ENCODE measurements around the gene PAN2. TPM values are rescaled to one million over a fixed set of nuclear protein-coding genes. Genes with fewer than 3 reads are reported as not detected.

PAN2 gene
- total RNA-seq, 1 experiment from 2014 or later: 15.3 TPM

- H3F3A ChIP-seq (ENCODE audit: low read length, unreplicated experiment): no peaks in the 10 kb centered on the region
- H3K27me3 ChIP-seq (ENCODE audit: low read length): no peaks in the 10 kb centered on the region
- POLR2A ChIA-PET (ENCODE audit: unreplicated experiment): no interaction called here
- no peaks in the 10 kb centered on the region for H3K79me2 ChIP-seq (ENCODE audit: low read length)
- no peak overlapping the region for H3K27ac ChIP-seq (ENCODE audit: low read length)
- no peak for TF ChIP-seq EZH2 (IDR thresholded peaks at IDR 0.05; ENCODE audit: low read length, unreplicated experiment)
- no peak for TF ChIP-seq EZH2phosphoT487 (IDR thresholded peaks at IDR 0.05; ENCODE audit: borderline replicate concordance, low read length)
- no peak for TF ChIP-seq CTCF (conservative IDR thresholded peaks at IDR 0.05; ENCODE audit: low read depth, low read length)
- no peaks in the 10 kb centered on the region for H3K4me1 ChIP-seq (ENCODE audit: insufficient read depth, low read length)
- peak overlapping the region; percentile 74; the same call in 1 of the 2 replicates for H3K9ac ChIP-seq (ENCODE audit: low read length)
- H3K4me3 ChIP-seq (ENCODE audit: low read length): peak overlapping the region; percentile 93
- intact Hi-C loops (cut with micrococcal nuclease): loop anchor here (5.0 kb wide), 1 partner anchor 45 kb away; the partner anchor contains the start of genes NABP2 and RNF41
- peak overlapping the region; percentile 96 for H3K4me2 ChIP-seq (ENCODE audit: low read length)
- BruUV-seq (replicated peaks): no TSS peak
- CTCF ChIA-PET: interaction anchor here (0.5 to 1.6 kb wide), 2 partner anchors 9 to 860 kb away, joined by 3 to 11 read pairs; partner anchors contain the start of gene ANKRD52
- ATAC-seq (no peak; the same call in 1 of the 2 replicates), DNase-seq (no peak)
- H3K9me3 ChIP-seq (ENCODE audit: low read length): no peaks in the 10 kb centered on the region
- H3K36me3 ChIP-seq (ENCODE audit: low read depth, low read length): peaks cover 14% of the 10 kb centered on the region; the same call in 1 of the 2 replicates
- no peaks in the 10 kb centered on the region for H3K9me2 ChIP-seq (replicated peaks; ENCODE audit: low read length)
- no peaks in the 10 kb centered on the region for H4K20me1 ChIP-seq (ENCODE audit: low read length)
- peak overlapping the region; percentile 96 for H2AFZ ChIP-seq (ENCODE audit: low read length)
Measured at GRCh38 chr12:56267443-56268071, 66.2 kb downstream of the PAN2 start.

- peaks cover 3% of the 10 kb centered on the region for H3K4me1 ChIP-seq (ENCODE audit: insufficient read depth, low read length)
- POLR2A ChIA-PET (ENCODE audit: unreplicated experiment): no interaction called here
- peaks cover 14% of the 10 kb centered on the region; the same call in 1 of the 2 replicates for H3K36me3 ChIP-seq (ENCODE audit: low read depth, low read length)
- H3K9me3 ChIP-seq (ENCODE audit: low read length): no peaks in the 10 kb centered on the region
- no peaks in the 10 kb centered on the region for H3K27me3 ChIP-seq (ENCODE audit: low read length)
- TSS peak; percentile 38 for BruUV-seq (replicated peaks)
- H2AFZ ChIP-seq (ENCODE audit: low read length): peak within 1 kb of the TSS; percentile 96
- H3K9ac ChIP-seq (ENCODE audit: low read length): peak within 1 kb of the TSS; percentile 74
- no peaks in the 10 kb centered on the region for H4K20me1 ChIP-seq (ENCODE audit: low read length)
- peak; percentile 69 for TF ChIP-seq CTCF (conservative IDR thresholded peaks at IDR 0.05; ENCODE audit: low read depth, low read length)
- TF ChIP-seq EZH2 (IDR thresholded peaks at IDR 0.05; ENCODE audit: low read length, unreplicated experiment): no peak
- peak; percentile 88 for DNase-seq
- no peaks in the 10 kb centered on the region for H3F3A ChIP-seq (ENCODE audit: low read length, unreplicated experiment)
- H3K27ac ChIP-seq (ENCODE audit: low read length): peak within 1 kb of the TSS; percentile 60
- no peaks in the 10 kb centered on the region for H3K79me2 ChIP-seq (ENCODE audit: low read length)
- peak; percentile 92 for ATAC-seq
- peak within 1 kb of the TSS; percentile 96 for H3K4me2 ChIP-seq (ENCODE audit: low read length)
- intact Hi-C loops (cut with micrococcal nuclease): loop anchor here (5.0 kb wide), 1 partner anchor 45 kb away; the partner anchor contains the start of genes NABP2 and RNF41
- H3K9me2 ChIP-seq (replicated peaks; ENCODE audit: low read length): no peaks in the 10 kb centered on the region
- CTCF ChIA-PET: interaction anchor here (1.6 kb wide), 1 partner anchor 9 kb away, joined by 11 read pairs; the partner anchor contains the start of gene ANKRD52
- H3K4me3 ChIP-seq (ENCODE audit: low read length): peak within 1 kb of the TSS; percentile 93
Measured at GRCh38 chr12:56266693-56267442, 66.9 kb downstream of the PAN2 start, which contains the start of gene COQ10A. TSS of gene COQ10A (plus strand) at chr12:56266942. CDS start at chr12:56267119, 177 bp downstream.

Other genes starting within 250 kb of the PAN2 start
- gene PA2G4, start 229.4 kb downstream of the PAN2 start, total RNA-seq (2014; rRNA removed): 391 and 406 TPM in 2 replicates
- gene RPL41, start 217.4 kb downstream of the PAN2 start, total RNA-seq (2014; rRNA removed): 3,106 and 3,551 TPM in 2 replicates
- 4.8 and 5.6 TPM in 2 replicates for gene ZC3H10, start 215.7 kb downstream of the PAN2 start, total RNA-seq (2014; rRNA removed)
- 120 and 176 TPM in 2 replicates for gene ESYT1, start 205.7 kb downstream of the PAN2 start, total RNA-seq (2014; rRNA removed)
- gene MYL6B, start 181.4 kb downstream of the PAN2 start, total RNA-seq (2014; rRNA removed): 153 and 178 TPM in 2 replicates
- gene MYL6, start 175.6 kb downstream of the PAN2 start, total RNA-seq (2014; rRNA removed): 1,385 and 1,597 TPM in 2 replicates
- gene SMARCC2, start 144.5 kb downstream of the PAN2 start, total RNA-seq (2014; rRNA removed): 38.4 and 39.4 TPM in 2 replicates
- gene RNF41, start 112.1 kb downstream of the PAN2 start, total RNA-seq (2014; rRNA removed): 43.9 and 52.1 TPM in 2 replicates
- gene NABP2, start 109.7 kb downstream of the PAN2 start, total RNA-seq (2014; rRNA removed): 91.6 and 98.6 TPM in 2 replicates
- 0.18 TPM in 1 of 2 replicates, not detected in the other for gene SLC39A5, start 103.9 kb downstream of the PAN2 start, total RNA-seq (2014; rRNA removed)
- 19.1 and 26.7 TPM in 2 replicates for gene ANKRD52, start 75.6 kb downstream of the PAN2 start, total RNA-seq (2014; rRNA removed)
- gene COQ10A, start 67.1 kb downstream of the PAN2 start, total RNA-seq (2014; rRNA removed): 9.2 and 9.8 TPM in 2 replicates
- gene CS, start 33.7 kb downstream of the PAN2 start, total RNA-seq (2014; rRNA removed): 182 and 199 TPM in 2 replicates
- 109 and 162 TPM in 2 replicates for gene CNPY2, start 18.0 kb downstream of the PAN2 start, total RNA-seq (2014; rRNA removed)
- 17.5 and 18.2 TPM in 2 replicates for gene IL23A, start 4.9 kb upstream of the PAN2 start, total RNA-seq (2014; rRNA removed)
- gene STAT2, start 26.1 kb upstream of the PAN2 start, total RNA-seq (2014; rRNA removed): 68.8 and 73.1 TPM in 2 replicates
- gene APOF, start 28.9 kb upstream of the PAN2 start, total RNA-seq (2014; rRNA removed): not detected in 2 replicates
- 26.5 and 29.5 TPM in 2 replicates for gene TIMELESS, start 115.4 kb upstream of the PAN2 start, total RNA-seq (2014; rRNA removed)
- not detected in 2 replicates for gene MIP, start 120.7 kb upstream of the PAN2 start, total RNA-seq (2014; rRNA removed)
- gene SPRYD4, start 134.6 kb upstream of the PAN2 start, total RNA-seq (2014; rRNA removed): 3.4 and 3.7 TPM in 2 replicates
- 4.0 and 7.3 TPM in 2 replicates for gene GLS2, start 154.2 kb upstream of the PAN2 start, total RNA-seq (2014; rRNA removed)
- 10.2 and 11.5 TPM in 2 replicates for gene RBMS2, start 187.8 kb upstream of the PAN2 start, total RNA-seq (2014; rRNA removed)

All from PC-3 (cell line).